ENCODE data around the gene GNB2.

The GNB2 gene

DNA sequence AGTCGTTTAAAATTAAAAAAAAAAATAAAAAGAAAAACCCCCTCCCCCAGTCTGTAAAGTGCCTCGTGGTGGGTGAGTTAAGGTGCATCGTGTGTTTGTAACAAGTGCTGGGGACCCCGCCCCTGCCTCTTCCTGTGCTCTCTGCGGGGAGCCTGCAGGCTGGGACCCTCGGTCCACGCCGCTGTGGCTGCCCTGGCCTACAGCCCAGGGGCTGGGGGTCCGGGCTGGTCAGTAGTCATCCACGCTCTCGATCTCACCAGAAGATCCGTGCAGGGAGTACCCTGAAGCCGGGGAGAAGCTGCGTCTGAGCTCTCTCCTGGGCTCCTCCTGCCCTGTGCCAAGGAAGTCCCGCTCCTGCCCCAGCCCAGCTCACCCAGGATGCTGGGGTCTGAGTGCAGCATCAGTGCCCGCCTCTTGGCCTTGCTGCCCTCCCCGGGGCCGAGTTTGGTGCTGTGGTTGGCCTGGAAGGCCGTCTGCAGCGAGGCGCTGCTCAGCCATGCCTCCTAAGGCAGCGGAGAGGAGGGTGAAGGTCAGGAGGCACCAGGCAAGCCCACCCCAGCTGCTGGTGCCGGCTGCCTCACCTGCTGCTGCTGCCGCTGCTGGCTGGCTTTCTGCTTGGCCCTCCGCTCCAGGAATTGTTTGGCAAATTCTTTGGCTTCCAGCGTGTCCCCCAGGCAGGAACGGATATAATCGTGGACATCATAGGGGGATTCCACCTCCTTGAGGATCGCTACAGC is 8.1 kb downstream of the GNB2 start:
- peaks cover 29% of the 10 kb centered on the region for H3K79me1 ChIP-seq (replicated peaks; ENCODE audit: low read length, poor library complexity, severe bottlenecking)
- H3K4me2 ChIP-seq (ENCODE audit: low read length, poor library complexity, severe bottlenecking): no peak overlapping the region
- no peak overlapping the region for H2AK5ac ChIP-seq (ENCODE audit: low read length, severe bottlenecking)
- H2BK120ac ChIP-seq (ENCODE audit: low read depth, low read length): no peak overlapping the region
- no peak overlapping the region for H3K4ac ChIP-seq (ENCODE audit: low read depth in 1 of 2, low read length in 2 of 2)
- 92% methylated on average over 28 of the region's 29 CpGs for WGBS
- H2AFZ ChIP-seq (ENCODE audit: low read depth, low read length): no peak overlapping the region
- H3K23ac ChIP-seq (ENCODE audit: low read length in 2 of 2): no peak overlapping the region
- H3K27me3 ChIP-seq (ENCODE audit: control insufficient read depth in 1 of 2, insufficient read depth in 1 of 2, low read length in 2 of 2): no peaks in the 10 kb centered on the region
- H3K9me3 ChIP-seq (ENCODE audit: control insufficient read depth, low read length): no peaks in the 10 kb centered on the region
- no peak overlapping the region for H3K14ac ChIP-seq (ENCODE audit: low read length in 2 of 2)
- no peak for DNase-seq
- H3K18ac ChIP-seq (ENCODE audit: low read depth in 1 of 2, low read length in 2 of 2): no peak overlapping the region
- no peak overlapping the region for H3K9ac ChIP-seq (ENCODE audit: low read length)
- peaks cover 19% of the 10 kb centered on the region for H3K4me1 ChIP-seq (ENCODE audit: control insufficient read depth, insufficient read depth, low read depth, low read length)
- H3K4me3 ChIP-seq (ENCODE audit: insufficient read depth in 1 of 2, low read depth in 1 of 2, low read length in 2 of 2): no peak overlapping the region
- H4K91ac ChIP-seq (ENCODE audit: low read length): no peak overlapping the region
- no peak overlapping the region for H3K27ac ChIP-seq (ENCODE audit: low read length, poor library complexity, severe bottlenecking)
- H2BK5ac ChIP-seq (ENCODE audit: low read depth, low read length, poor library complexity, severe bottlenecking): no peak overlapping the region
- no peak overlapping the region for H4K8ac ChIP-seq (ENCODE audit: low read length)
- peaks cover 93 to 98% of the 10 kb centered on the region in 2 experiments for H3K36me3 ChIP-seq (ENCODE audit: control insufficient read depth in 1 of 2, insufficient read depth in 2 of 2, low read depth in 1 of 2, low read length in 2 of 2)
- no peak overlapping the region for H2BK12ac ChIP-seq (ENCODE audit: low read length in 2 of 2)
- no peak overlapping the region for H2BK15ac ChIP-seq (ENCODE audit: low read depth, poor library complexity, severe bottlenecking)

- WGBS: 84% methylated on average over 21 of the region's 25 CpGs
- Histone ChIP-seq H3K18ac (ENCODE audit: low read depth in 1 of 2, low read length in 2 of 2) (no peak overlapping the region), H3K9me3 (ENCODE audit: control insufficient read depth, low read length) (no peaks in the 10 kb centered on the region), H3K4me2 (ENCODE audit: low read length, poor library complexity, severe bottlenecking) (no peak overlapping the region), H2AK5ac (ENCODE audit: low read length, severe bottlenecking) (no peak overlapping the region), H3K27me3 (ENCODE audit: control insufficient read depth in 1 of 2, insufficient read depth in 1 of 2, low read length in 2 of 2) (no peaks in the 10 kb centered on the region), H4K8ac (ENCODE audit: low read length) (no peak overlapping the region), H2BK15ac (ENCODE audit: low read depth, poor library complexity, severe bottlenecking) (no peak overlapping the region), H3K79me1 (replicated peaks; ENCODE audit: low read length, poor library complexity, severe bottlenecking) (peaks cover 35% of the 10 kb centered on the region), H3K27ac (ENCODE audit: low read length, poor library complexity, severe bottlenecking) (no peak overlapping the region), H2BK5ac (ENCODE audit: low read depth, low read length, poor library complexity, severe bottlenecking) (no peak overlapping the region), H4K91ac (ENCODE audit: low read length) (no peak overlapping the region), H3K4ac (ENCODE audit: low read depth in 1 of 2, low read length in 2 of 2) (no peak overlapping the region), H3K36me3 (ENCODE audit: control insufficient read depth in 1 of 2, insufficient read depth in 2 of 2, low read depth in 1 of 2, low read length in 2 of 2) (peaks cover 93 to 98% of the 10 kb centered on the region in 2 experiments), H3K23ac (ENCODE audit: low read length in 2 of 2) (no peak overlapping the region), H3K4me3 (ENCODE audit: insufficient read depth in 1 of 2, low read depth in 1 of 2, low read length in 2 of 2) (no peak overlapping the region), H2AFZ (ENCODE audit: low read depth, low read length) (no peak overlapping the region), H2BK12ac (ENCODE audit: low read length in 2 of 2) (no peak overlapping the region), H2BK120ac (ENCODE audit: low read depth, low read length) (no peak overlapping the region), H3K4me1 (ENCODE audit: control insufficient read depth, insufficient read depth, low read depth, low read length) (peaks cover 17% of the 10 kb centered on the region), H3K9ac (ENCODE audit: low read length) (no peak overlapping the region), H3K14ac (ENCODE audit: low read length in 2 of 2) (no peak overlapping the region)
- DNase-seq: no peak
Measured at GRCh38 chr7:100682228-100682741, 8.7 kb downstream of the GNB2 start.

DNA sequence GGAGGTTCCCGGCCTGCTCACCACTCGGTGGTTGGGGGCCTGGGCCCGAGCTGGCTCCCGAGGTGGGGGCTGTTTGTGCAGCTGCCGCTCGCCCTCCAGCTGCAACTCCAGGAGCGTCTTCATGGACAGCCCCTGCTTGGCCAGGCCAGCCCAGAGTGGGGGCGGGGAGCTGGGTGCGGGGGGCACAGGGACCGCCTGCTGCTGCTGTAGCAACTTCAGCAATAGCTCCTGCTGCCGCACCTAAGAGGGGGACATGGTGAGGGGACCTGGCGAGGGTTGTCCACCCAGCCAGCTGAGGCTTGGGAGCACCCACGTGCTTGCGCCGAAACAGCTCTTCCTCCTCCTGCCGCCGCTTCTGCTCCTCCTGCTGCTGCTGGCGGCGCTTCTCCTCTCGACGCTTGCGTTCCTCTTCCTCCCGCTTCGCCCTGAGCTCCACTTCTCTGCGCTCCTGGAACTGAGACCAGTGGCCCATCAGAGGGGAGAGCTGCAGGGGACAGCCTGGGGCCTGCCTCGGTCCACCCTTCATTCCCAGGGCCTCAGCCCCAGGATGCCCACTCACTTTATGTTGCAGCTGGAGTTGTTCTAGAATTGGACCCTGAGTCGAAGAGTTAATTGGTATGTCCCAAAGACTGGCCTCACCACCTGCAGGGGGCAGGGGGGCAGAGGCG is 9.6 kb downstream of the GNB2 start:
- Histone ChIP-seq H3K9me3 (ENCODE audit: control insufficient read depth, low read length) (no peaks in the 10 kb centered on the region), H2BK120ac (ENCODE audit: low read depth, low read length) (no peak overlapping the region), H2BK15ac (ENCODE audit: low read depth, poor library complexity, severe bottlenecking) (no peak overlapping the region), H2AK5ac (ENCODE audit: low read length, severe bottlenecking) (no peak overlapping the region), H3K18ac (ENCODE audit: low read depth in 1 of 2, low read length in 2 of 2) (no peak overlapping the region), H3K4ac (ENCODE audit: low read depth in 1 of 2, low read length in 2 of 2) (no peak overlapping the region), H4K91ac (ENCODE audit: low read length) (no peak overlapping the region), H2BK12ac (ENCODE audit: low read length in 2 of 2) (no peak overlapping the region), H2BK5ac (ENCODE audit: low read depth, low read length, poor library complexity, severe bottlenecking) (no peak overlapping the region), H4K8ac (ENCODE audit: low read length) (no peak overlapping the region), H3K36me3 (ENCODE audit: control insufficient read depth in 1 of 2, insufficient read depth in 2 of 2, low read depth in 1 of 2, low read length in 2 of 2) (peaks cover 89 to 98% of the 10 kb centered on the region in 2 experiments), H3K27me3 (ENCODE audit: control insufficient read depth in 1 of 2, insufficient read depth in 1 of 2, low read length in 2 of 2) (no peaks in the 10 kb centered on the region), H3K14ac (ENCODE audit: low read length in 2 of 2) (no peak overlapping the region), H3K4me2 (ENCODE audit: low read length, poor library complexity, severe bottlenecking) (no peak overlapping the region), H3K4me1 (ENCODE audit: control insufficient read depth, insufficient read depth, low read depth, low read length) (peaks cover 22% of the 10 kb centered on the region), H3K23ac (ENCODE audit: low read length in 2 of 2) (no peak overlapping the region), H2AFZ (ENCODE audit: low read depth, low read length) (no peak overlapping the region), H3K79me1 (replicated peaks; ENCODE audit: low read length, poor library complexity, severe bottlenecking) (peaks cover 34% of the 10 kb centered on the region), H3K4me3 (ENCODE audit: insufficient read depth in 1 of 2, low read depth in 1 of 2, low read length in 2 of 2) (no peak overlapping the region), H3K9ac (ENCODE audit: low read length) (no peak overlapping the region), H3K27ac (ENCODE audit: low read length, poor library complexity, severe bottlenecking) (no peak overlapping the region)
- DNase-seq: no peak
- WGBS: 95% methylated on average over 28 of the region's 28 CpGs

All from mesenchymal stem cell (in vitro differentiated cells and primary cell).